ENCODE measurements around the gene ITGA5.

The ITGA5 gene

GRCh38 chr12:54411391-54412241 is 7.5 kb downstream of the ITGA5 start:
- Histone ChIP-seq H3K9ac (ENCODE audit: low read length) (no peak overlapping the region), H3K4me2 (ENCODE audit: low read depth, low read length, poor library complexity, severe bottlenecking) (no peak overlapping the region), H3K36me3 (ENCODE audit: low read length) (no peaks in the 10 kb centered on the region), H3K27ac (ENCODE audit: low read depth, low read length) (no peak overlapping the region), H3K4me3 (ENCODE audit: insufficient read depth, low read length, poor library complexity, severe bottlenecking) (no peak overlapping the region), H3K27me3 (ENCODE audit: low read length) (no peaks in the 10 kb centered on the region), H2AFZ (ENCODE audit: low read depth, low read length, severe bottlenecking) (no peak overlapping the region), H3F3A (ENCODE audit: insufficient read depth) (no peaks in the 10 kb centered on the region), H3K79me2 (ENCODE audit: insufficient read depth, low read length) (no peaks in the 10 kb centered on the region), H4K20me1 (ENCODE audit: low read depth, low read length) (no peaks in the 10 kb centered on the region), H3K9me2 (replicated peaks; ENCODE audit: insufficient read depth, low read length) (no peaks in the 10 kb centered on the region), H3K9me3 (ENCODE audit: insufficient read depth, low read length) (no peaks in the 10 kb centered on the region)
- no peak for TF ChIP-seq EZH2phosphoT487 (conservative IDR thresholded peaks at IDR 0.05; ENCODE audit: low read length)
- no peak for TF ChIP-seq CTCF (IDR thresholded peaks at IDR 0.05; ENCODE audit: insufficient read depth, low read length, poor library complexity, severe bottlenecking)

GRCh38 chr12:54409267-54409666 is 9.8 kb downstream of the ITGA5 start:
- no peak overlapping the region for H3K4me2 ChIP-seq (ENCODE audit: low read depth, low read length, poor library complexity, severe bottlenecking)
- no peaks in the 10 kb centered on the region for H3K27me3 ChIP-seq (ENCODE audit: low read length)
- H3K27ac ChIP-seq (ENCODE audit: low read depth, low read length), result no peak overlapping the region
- H3K36me3 ChIP-seq (ENCODE audit: low read length), result no peaks in the 10 kb centered on the region
- no peak overlapping the region for H3K4me3 ChIP-seq (ENCODE audit: insufficient read depth, low read length, poor library complexity, severe bottlenecking)
- H4K20me1 ChIP-seq (ENCODE audit: low read depth, low read length), result no peaks in the 10 kb centered on the region
- H3F3A ChIP-seq (ENCODE audit: insufficient read depth), result no peaks in the 10 kb centered on the region
- TF ChIP-seq CTCF (IDR thresholded peaks at IDR 0.05; ENCODE audit: insufficient read depth, low read length, poor library complexity, severe bottlenecking) (no peak), EZH2phosphoT487 (conservative IDR thresholded peaks at IDR 0.05; ENCODE audit: low read length) (no peak)
- no peaks in the 10 kb centered on the region for H3K79me2 ChIP-seq (ENCODE audit: insufficient read depth, low read length)
- no peaks in the 10 kb centered on the region for H3K9me3 ChIP-seq (ENCODE audit: insufficient read depth, low read length)
- no peak overlapping the region for H3K9ac ChIP-seq (ENCODE audit: low read length)
- H2AFZ ChIP-seq (ENCODE audit: low read depth, low read length, severe bottlenecking), result no peak overlapping the region
- no peaks in the 10 kb centered on the region for H3K9me2 ChIP-seq (replicated peaks; ENCODE audit: insufficient read depth, low read length)

- Histone ChIP-seq H3K9me3 (ENCODE audit: insufficient read depth, low read length) (no peaks in the 10 kb centered on the region), H3K27ac (ENCODE audit: low read depth, low read length) (no peak overlapping the region), H3K9ac (ENCODE audit: low read length) (no peak overlapping the region), H3K4me2 (ENCODE audit: low read depth, low read length, poor library complexity, severe bottlenecking) (no peak overlapping the region), H3F3A (ENCODE audit: insufficient read depth) (no peaks in the 10 kb centered on the region), H3K9me2 (replicated peaks; ENCODE audit: insufficient read depth, low read length) (no peaks in the 10 kb centered on the region), H2AFZ (ENCODE audit: low read depth, low read length, severe bottlenecking) (no peak overlapping the region), H3K27me3 (ENCODE audit: low read length) (no peaks in the 10 kb centered on the region), H3K4me3 (ENCODE audit: insufficient read depth, low read length, poor library complexity, severe bottlenecking) (no peak overlapping the region), H3K79me2 (ENCODE audit: insufficient read depth, low read length) (no peaks in the 10 kb centered on the region), H3K36me3 (ENCODE audit: low read length) (no peaks in the 10 kb centered on the region), H4K20me1 (ENCODE audit: low read depth, low read length) (no peaks in the 10 kb centered on the region)
- TF ChIP-seq EZH2phosphoT487 (conservative IDR thresholded peaks at IDR 0.05; ENCODE audit: low read length), result no peak
- no peak for TF ChIP-seq CTCF (IDR thresholded peaks at IDR 0.05; ENCODE audit: insufficient read depth, low read length, poor library complexity, severe bottlenecking)
Observed at GRCh38 chr12:54407183-54407905, 11.7 kb downstream of the ITGA5 start.
